ENCODE results near the gene IMMT. TPM values are rescaled to one million over a fixed set of nuclear protein-coding genes. Genes with fewer than 3 reads are reported as not detected.
"Not testable (repeated sequence)": the region's sequence is repeated elsewhere in the genome, so short reads cannot be mapped to it uniquely, and the experiment has no call there.

The IMMT gene
- total RNA-seq, 1 donor from 2014 or later, result 93.3 TPM

- H2AFZ ChIP-seq (replicated peaks), result no peak overlapping the region
- H3K9me3 ChIP-seq (ENCODE audit: low read depth), result no peaks in the 10 kb centered on the region
- H4K20me1 ChIP-seq (ENCODE audit: low read depth), result no peaks in the 10 kb centered on the region
- no peak for DNase-seq (ENCODE audit: low spot score)
- H3K4me2 ChIP-seq, result no peak overlapping the region
- H3K36me3 ChIP-seq, result no peaks in the 10 kb centered on the region
- H3K4me1 ChIP-seq, result peaks cover 10% of the 10 kb centered on the region
- H3K9me3 Mint-ChIP-seq, result no peaks in the 10 kb centered on the region
- peaks cover 6% of the 10 kb centered on the region for H3K27me3 Mint-ChIP-seq (ENCODE audit: insufficient read depth, low read depth)
- no peak overlapping the region for H3K9ac ChIP-seq
- H3K27me3 ChIP-seq, result no peaks in the 10 kb centered on the region
- peaks cover 37% of the 10 kb centered on the region for H3K4me1 Mint-ChIP-seq
- TF ChIP-seq EZH2phosphoT487 (IDR thresholded peaks at IDR 0.05), result no peak
- TF ChIP-seq CTCF (IDR thresholded peaks at IDR 0.05), result no peak
- no peak for TF ChIP-seq EZH2 (IDR thresholded peaks at IDR 0.05)
- H3F3A ChIP-seq (ENCODE audit: low read depth), result no peaks in the 10 kb centered on the region
- no peaks in the 10 kb centered on the region for H3K36me3 Mint-ChIP-seq
- no peak overlapping the region for H3K27ac Mint-ChIP-seq
- H3K27ac ChIP-seq, result no peak overlapping the region
- no peak overlapping the region for H3K4me3 ChIP-seq
- H3K4me3 Mint-ChIP-seq, result no peak overlapping the region
- no peaks in the 10 kb centered on the region for H3K79me2 ChIP-seq (ENCODE audit: low read depth)
Observed at GRCh38 chr2:86229221-86229620, 34.0 kb upstream of the IMMT start.

GRCh38 chr2:86228574-86228973 lies 33.3 kb upstream of the IMMT start:
- H4K20me1 ChIP-seq (ENCODE audit: low read depth); H3K9me3 Mint-ChIP-seq; H3K79me2 ChIP-seq (ENCODE audit: low read depth); H3K4me2 ChIP-seq; H3K36me3 Mint-ChIP-seq; H3K4me3 ChIP-seq; H3K27ac Mint-ChIP-seq; DNase-seq (ENCODE audit: low spot score); H3K9ac ChIP-seq; H3K9me3 ChIP-seq (ENCODE audit: low read depth); H3K36me3 ChIP-seq; H2AFZ ChIP-seq (replicated peaks); H3K27ac ChIP-seq; H3F3A ChIP-seq (ENCODE audit: low read depth); H3K27me3 ChIP-seq; H3K4me3 Mint-ChIP-seq; H3K27me3 Mint-ChIP-seq (ENCODE audit: insufficient read depth, low read depth): not testable (repeated sequence)
- H3K4me1 ChIP-seq, result peaks cover 12% of the 10 kb centered on the region
- H3K4me1 Mint-ChIP-seq, result peaks cover 37% of the 10 kb centered on the region

GRCh38 chr2:86227685-86228084 lies 32.4 kb upstream of the IMMT start:
- H3K4me2 ChIP-seq, result no peak overlapping the region
- no peaks in the 10 kb centered on the region for H3K27me3 ChIP-seq
- H3K9ac ChIP-seq, result no peak overlapping the region
- H3K9me3 Mint-ChIP-seq, result no peaks in the 10 kb centered on the region
- no peaks in the 10 kb centered on the region for H3K79me2 ChIP-seq (ENCODE audit: low read depth)
- H3K4me1 ChIP-seq, result peaks cover 15% of the 10 kb centered on the region
- no peaks in the 10 kb centered on the region for H3K36me3 ChIP-seq
- H3K36me3 Mint-ChIP-seq, result no peaks in the 10 kb centered on the region
- no peaks in the 10 kb centered on the region for H3K27me3 Mint-ChIP-seq (ENCODE audit: insufficient read depth, low read depth)
- no peak overlapping the region for H3K4me3 Mint-ChIP-seq
- no peak for DNase-seq (ENCODE audit: low spot score)
- no peak overlapping the region for H3K4me3 ChIP-seq
- H3F3A ChIP-seq (ENCODE audit: low read depth), result no peaks in the 10 kb centered on the region
- H3K27ac Mint-ChIP-seq, result no peak overlapping the region
- TF ChIP-seq EZH2phosphoT487 (IDR thresholded peaks at IDR 0.05) (no peak), CTCF (IDR thresholded peaks at IDR 0.05) (no peak), EZH2 (IDR thresholded peaks at IDR 0.05) (no peak)
- H2AFZ ChIP-seq (replicated peaks), result no peak overlapping the region
- no peak overlapping the region for H3K27ac ChIP-seq
- H3K9me3 ChIP-seq (ENCODE audit: low read depth), result no peaks in the 10 kb centered on the region
- peaks cover 37% of the 10 kb centered on the region for H3K4me1 Mint-ChIP-seq
- no peaks in the 10 kb centered on the region for H4K20me1 ChIP-seq (ENCODE audit: low read depth)

- Histone ChIP-seq H3K9ac (no peak overlapping the region), H3F3A (ENCODE audit: low read depth) (no peaks in the 10 kb centered on the region), H3K4me1 (peaks cover 15% of the 10 kb centered on the region), H2AFZ (replicated peaks) (no peak overlapping the region), H3K4me2 (no peak overlapping the region), H3K79me2 (ENCODE audit: low read depth) (no peaks in the 10 kb centered on the region), H4K20me1 (ENCODE audit: low read depth) (no peaks in the 10 kb centered on the region), H3K4me3 (no peak overlapping the region), H3K27me3 (peaks cover 5% of the 10 kb centered on the region), H3K36me3 (no peaks in the 10 kb centered on the region), H3K27ac (no peak overlapping the region), H3K9me3 (ENCODE audit: low read depth) (no peaks in the 10 kb centered on the region)
- H3K4me3 Mint-ChIP-seq, result no peak overlapping the region
- no peaks in the 10 kb centered on the region for H3K36me3 Mint-ChIP-seq
- H3K27ac Mint-ChIP-seq, result no peak overlapping the region
- DNase-seq (ENCODE audit: low spot score), result no peak
- no peaks in the 10 kb centered on the region for H3K27me3 Mint-ChIP-seq (ENCODE audit: insufficient read depth, low read depth)
- H3K9me3 Mint-ChIP-seq, result no peaks in the 10 kb centered on the region
- TF ChIP-seq EZH2 (IDR thresholded peaks at IDR 0.05) (no peak), EZH2phosphoT487 (IDR thresholded peaks at IDR 0.05) (no peak), CTCF (IDR thresholded peaks at IDR 0.05) (no peak)
- H3K4me1 Mint-ChIP-seq, result peaks cover 40% of the 10 kb centered on the region
Observed at GRCh38 chr2:86226636-86227520, 31.6 kb upstream of the IMMT start.

Data from neural progenitor cell (in vitro differentiated cells).